Osteoblast (primary cell): ENCODE measurements around the gene OVOL1. TPM values are rescaled to one million over a fixed set of nuclear protein-coding genes. Genes with fewer than 3 reads are reported as not detected.
"Not testable (repeated sequence)": the region's sequence is repeated elsewhere in the genome, so short reads cannot be mapped to it uniquely, and the experiment has no call there.

Source experiments
- DNase-seq: peaks from one replicate; pipeline ENCODE4 v3.0.0; 2011; ENCODE audit warnings: low spot score, mixed read lengths; ENCODE audit not compliant: insufficient read length; ENCODE audit errors: missing footprints
- H2AFZ ChIP-seq: 2 replicates; pipeline ENCODE4 v1.6.0; 2011; ENCODE audit warnings: mild to moderate bottlenecking, low read length
- H3K27ac ChIP-seq: 2 replicates; pipeline ENCODE4 v1.5.1; 2011; ENCODE audit warnings: mild to moderate bottlenecking, low read depth, low read length, moderate library complexity
- H3K27me3 ChIP-seq: 2 replicates; pipeline ENCODE4 v1.6.0; 2012; ENCODE audit warnings: mild to moderate bottlenecking, control low read depth, inconsistent platforms, low read length, moderate library complexity; ENCODE audit not compliant: insufficient read depth
- H3K36me3 ChIP-seq: 2 replicates; pipeline ENCODE4 v1.5.1; 2011; ENCODE audit warnings: mild to moderate bottlenecking, low read length, control low read depth, moderate library complexity; ENCODE audit not compliant: insufficient read depth
- H3K4me1 ChIP-seq: 2 replicates; pipeline ENCODE4 v1.5.1; 2011; ENCODE audit warnings: mild to moderate bottlenecking, low read length, control low read depth, moderate library complexity; ENCODE audit not compliant: insufficient read depth
- H3K4me2 ChIP-seq: 2 replicates; pipeline ENCODE4 v1.6.0; 2011; ENCODE audit warnings: mild to moderate bottlenecking, low read length; ENCODE audit not compliant: insufficient read depth
- H3K4me3 ChIP-seq: fragments of 200-600 bp; sonication (generic); 3 replicates; pipeline ENCODE4 v1.5.1; 2012; ENCODE audit warnings: mild to moderate bottlenecking, low read length, inconsistent platforms; ENCODE audit not compliant: insufficient read depth
- H3K79me2 ChIP-seq: 2 replicates; pipeline ENCODE4 v1.6.0; 2012; ENCODE audit warnings: mild to moderate bottlenecking, low read length, control low read depth, inconsistent platforms; ENCODE audit not compliant: insufficient read depth
- H3K9me3 ChIP-seq: 2 replicates; pipeline ENCODE4 v1.5.1; 2011; ENCODE audit warnings: low read depth, low read length, control low read depth
- H4K20me1 ChIP-seq: 2 replicates; pipeline ENCODE4 v1.6.0; 2012; ENCODE audit warnings: mild to moderate bottlenecking, low read length, control low read depth; ENCODE audit not compliant: insufficient read depth
- total RNA-seq: library from RNA; depleted of rRNA; stranded (reverse); fragments of >200 nt; gene quantifications from 2 replicates; pipeline ENCODE4 v1.2.3, GENCODE V29; 2012
- TF ChIP-seq, protein P1 (sequence below): IDR thresholded peaks from 2 replicates; pipeline ENCODE4 v1.5.1; 2011; ENCODE audit warnings: mild to moderate bottlenecking, low read depth, low read length, moderate library complexity; ENCODE audit errors: extremely low read depth

Gene OVOL1
- total RNA-seq, 1 donor: not detected

DNA sequence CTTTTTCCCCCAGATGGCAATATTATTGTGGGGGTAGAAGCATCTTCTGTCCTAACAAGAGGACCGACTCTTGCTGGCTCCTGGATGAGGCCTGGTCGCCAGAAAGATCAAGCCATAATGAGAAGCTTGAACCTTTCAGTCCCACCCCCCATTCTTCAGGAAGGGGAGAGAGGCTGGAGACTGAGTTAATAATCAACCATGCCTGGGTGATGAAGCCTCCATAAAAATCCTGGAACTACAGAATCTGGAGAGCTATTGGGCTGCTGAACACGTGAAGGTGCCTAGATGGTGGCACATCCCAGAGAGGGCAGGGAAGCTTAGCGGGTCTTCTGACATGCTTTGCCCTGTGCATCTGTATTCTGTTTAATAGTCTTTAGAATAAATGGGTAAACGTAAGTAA, 22.4 kb upstream of the OVOL1 start:
- H3K4me3 ChIP-seq: no peak overlapping the region
- DNase-seq: no peak

DNA sequence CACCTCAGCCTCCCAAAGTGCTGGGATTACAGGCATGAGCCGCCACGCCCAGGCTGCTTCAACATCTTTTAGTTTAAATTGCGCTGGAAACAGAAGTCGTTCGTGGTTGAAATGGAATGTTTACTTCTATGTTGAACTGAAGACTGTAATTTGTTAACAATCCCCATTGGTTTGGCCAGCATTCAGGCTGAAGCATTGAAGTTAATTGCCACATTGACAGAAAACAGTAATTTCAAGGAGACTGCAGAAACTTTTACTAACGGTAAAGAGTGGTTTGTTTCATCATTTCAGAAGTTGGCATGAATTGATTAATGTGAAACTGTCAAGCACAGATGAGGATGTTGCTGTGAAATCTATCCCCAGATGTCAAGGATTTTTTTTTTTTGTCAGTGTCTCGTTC, 20.3 kb upstream of the OVOL1 start:
- H3K79me2 ChIP-seq: no peaks in the 10 kb centered on the region
- peaks cover 7% of the 10 kb centered on the region for H4K20me1 ChIP-seq
- no peaks in the 10 kb centered on the region for H3K9me3 ChIP-seq
- H3K4me2 ChIP-seq: no peak overlapping the region
- peaks cover 2% of the 10 kb centered on the region for H3K4me1 ChIP-seq
- H2AFZ ChIP-seq: no peak overlapping the region
- DNase-seq: peak; percentile 80
- TF ChIP-seq, protein P1, sequence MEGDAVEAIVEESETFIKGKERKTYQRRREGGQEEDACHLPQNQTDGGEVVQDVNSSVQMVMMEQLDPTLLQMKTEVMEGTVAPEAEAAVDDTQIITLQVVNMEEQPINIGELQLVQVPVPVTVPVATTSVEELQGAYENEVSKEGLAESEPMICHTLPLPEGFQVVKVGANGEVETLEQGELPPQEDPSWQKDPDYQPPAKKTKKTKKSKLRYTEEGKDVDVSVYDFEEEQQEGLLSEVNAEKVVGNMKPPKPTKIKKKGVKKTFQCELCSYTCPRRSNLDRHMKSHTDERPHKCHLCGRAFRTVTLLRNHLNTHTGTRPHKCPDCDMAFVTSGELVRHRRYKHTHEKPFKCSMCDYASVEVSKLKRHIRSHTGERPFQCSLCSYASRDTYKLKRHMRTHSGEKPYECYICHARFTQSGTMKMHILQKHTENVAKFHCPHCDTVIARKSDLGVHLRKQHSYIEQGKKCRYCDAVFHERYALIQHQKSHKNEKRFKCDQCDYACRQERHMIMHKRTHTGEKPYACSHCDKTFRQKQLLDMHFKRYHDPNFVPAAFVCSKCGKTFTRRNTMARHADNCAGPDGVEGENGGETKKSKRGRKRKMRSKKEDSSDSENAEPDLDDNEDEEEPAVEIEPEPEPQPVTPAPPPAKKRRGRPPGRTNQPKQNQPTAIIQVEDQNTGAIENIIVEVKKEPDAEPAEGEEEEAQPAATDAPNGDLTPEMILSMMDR: no peak
- H3K4me3 ChIP-seq: no peak overlapping the region
- no peaks in the 10 kb centered on the region for H3K36me3 ChIP-seq
- H3K27me3 ChIP-seq: peaks cover 4% of the 10 kb centered on the region
- no peak overlapping the region for H3K27ac ChIP-seq

More for the DNA sequence above, 22.4 kb upstream of the OVOL1 start:
- Histone ChIP-seq H3K4me2 (no peak overlapping the region), H3K4me1 (peaks cover 2% of the 10 kb centered on the region), H3K36me3 (no peaks in the 10 kb centered on the region), H3K27ac (no peak overlapping the region), H3K79me2 (no peaks in the 10 kb centered on the region), H2AFZ (no peak overlapping the region), H3K27me3 (peaks cover 5% of the 10 kb centered on the region), H3K9me3 (no peaks in the 10 kb centered on the region), H4K20me1 (peaks cover 7% of the 10 kb centered on the region)
- TF ChIP-seq, protein P1: no peak

DNA sequence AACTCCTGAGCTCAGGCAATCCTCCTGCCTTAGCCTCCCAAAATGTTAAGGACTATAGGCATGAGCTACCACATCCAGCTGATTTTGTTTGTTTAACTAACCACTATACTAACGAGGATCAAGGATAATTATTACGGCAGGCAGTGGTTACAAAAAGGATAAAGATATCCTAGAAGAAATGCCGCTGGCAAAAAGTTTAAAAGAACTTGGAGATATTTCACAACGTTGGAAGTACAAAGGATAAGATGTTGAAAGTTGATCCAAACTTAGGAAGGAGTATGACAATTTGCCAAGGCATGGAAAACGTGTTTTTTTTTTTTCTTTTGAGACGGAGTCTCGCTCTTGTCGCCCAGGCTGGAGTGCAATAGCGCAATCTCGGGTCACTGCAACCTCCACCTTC, 19.5 kb upstream of the OVOL1 start:
- H3K36me3 ChIP-seq: no peaks in the 10 kb centered on the region
- no peak overlapping the region for H3K4me3 ChIP-seq
- no peak overlapping the region for H3K4me2 ChIP-seq
- H3K9me3 ChIP-seq: no peaks in the 10 kb centered on the region
- no peak overlapping the region for H2AFZ ChIP-seq
- TF ChIP-seq, protein P1: no peak
- no peaks in the 10 kb centered on the region for H3K79me2 ChIP-seq
- DNase-seq: no peak
- peaks cover 3% of the 10 kb centered on the region for H3K27me3 ChIP-seq
- H3K4me1 ChIP-seq: peaks cover 2% of the 10 kb centered on the region
- H3K27ac ChIP-seq: no peak overlapping the region
- peaks cover 7% of the 10 kb centered on the region for H4K20me1 ChIP-seq

DNA sequence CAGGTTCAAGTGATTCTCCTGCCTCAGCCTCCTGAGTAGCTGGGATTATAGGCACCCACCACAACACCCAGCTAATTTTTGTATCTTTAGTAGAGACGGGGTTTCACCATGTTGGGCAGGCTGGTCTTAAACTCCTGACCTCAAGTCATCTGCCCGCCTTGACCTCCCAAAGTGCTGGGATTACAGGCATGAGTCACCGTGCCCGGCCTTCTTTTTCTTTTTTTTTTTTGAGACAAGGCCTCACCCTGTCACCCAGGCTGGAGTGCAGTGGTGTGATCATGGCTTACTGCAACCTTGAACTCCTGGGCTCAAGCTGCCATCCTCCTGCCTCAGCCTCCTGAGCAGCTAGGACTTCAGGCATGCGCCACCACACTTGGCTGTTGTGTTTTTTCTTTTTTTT, 19.1 kb upstream of the OVOL1 start:
- H3K4me3 ChIP-seq, H3K4me1 ChIP-seq, H3K27ac ChIP-seq, H3K27me3 ChIP-seq, H3K36me3 ChIP-seq, H2AFZ ChIP-seq, DNase-seq, H3K9me3 ChIP-seq, H4K20me1 ChIP-seq, H3K79me2 ChIP-seq, H3K4me2 ChIP-seq: not testable (repeated sequence)
